A172 (cell line): ENCODE results near the gene GLCE. TPM values are rescaled to one million over a fixed set of nuclear protein-coding genes. Genes with fewer than 3 reads are reported as not detected.

Experiments
- DNase-seq: peaks from one replicate; pipeline ENCODE4 v3.0.0-alpha.2; 2015; ENCODE audit warnings: low spot score
- total RNA-seq: library from RNA; depleted of rRNA; stranded (reverse); fragments of >200 nt; shearing (Covaris generic); gene quantifications from 2 replicates; pipeline ENCODE4 v1.2.3, GENCODE V29; 2014

Gene GLCE
- total RNA-seq, 1 experiment from 2014 or later: 17.8 TPM

DNA sequence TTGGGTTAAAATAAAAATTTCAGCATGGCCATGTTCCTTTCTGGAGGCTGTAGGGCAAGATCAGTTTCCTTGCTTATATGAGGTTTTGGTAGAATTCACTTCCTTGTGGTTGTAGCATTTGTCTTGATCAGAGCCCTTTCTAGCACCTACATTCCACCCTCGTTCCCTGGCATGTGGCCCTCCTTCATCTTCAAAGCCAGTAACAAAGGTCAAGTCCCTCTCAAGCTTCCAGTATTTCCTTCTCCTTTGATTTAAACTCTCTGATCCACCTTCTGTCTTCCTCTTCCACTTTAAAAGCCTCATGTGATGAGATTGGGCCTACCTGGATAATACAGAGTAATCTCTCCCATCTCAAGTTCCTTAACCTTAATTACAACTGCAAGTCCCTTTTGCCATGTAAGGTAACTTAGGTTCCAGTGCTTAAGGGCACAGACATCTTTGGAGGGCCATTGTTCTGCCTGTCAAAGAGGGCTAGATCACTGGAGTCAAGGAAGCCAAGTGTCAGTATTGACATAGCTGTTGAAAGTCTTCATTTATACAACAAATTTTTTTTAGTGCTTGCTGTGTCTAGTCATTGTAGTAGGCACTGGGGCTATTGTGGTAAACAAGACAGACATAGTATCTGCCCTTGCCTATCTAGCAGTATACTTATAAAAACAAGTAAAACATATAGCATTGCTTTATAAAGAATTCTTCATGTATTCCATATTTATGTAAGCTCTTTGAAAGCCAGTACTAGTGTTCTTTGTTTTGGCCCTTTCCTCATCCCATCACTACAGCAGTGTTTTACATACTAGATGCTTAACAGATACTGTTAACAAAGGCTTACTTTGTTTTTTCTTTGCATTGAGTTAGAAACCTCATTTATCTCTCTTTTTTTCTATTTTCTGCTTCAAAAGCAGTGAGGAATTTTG, 40.7 kb downstream of the GLCE start:
- DNase-seq: no peak

DNA sequence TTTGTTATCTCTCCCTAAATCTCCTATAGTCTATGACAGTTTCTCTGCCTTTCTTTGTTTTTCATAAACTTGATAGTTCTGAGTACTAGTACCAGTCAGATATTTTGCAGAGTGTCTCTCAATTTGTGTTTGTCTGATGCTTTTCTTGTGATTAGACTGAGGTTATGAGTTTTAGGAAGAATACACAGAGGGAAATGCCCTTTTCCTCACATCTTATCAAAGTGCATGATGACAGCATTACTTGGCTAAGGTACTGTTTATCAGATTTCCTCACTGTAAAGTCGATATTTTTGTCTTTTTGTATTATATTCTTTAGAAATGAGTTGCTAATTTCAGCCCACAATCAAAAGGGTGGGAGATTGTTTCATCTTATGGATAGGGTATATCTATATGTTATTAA, 45.6 kb downstream of the GLCE start:
- no peak for DNase-seq

DNA sequence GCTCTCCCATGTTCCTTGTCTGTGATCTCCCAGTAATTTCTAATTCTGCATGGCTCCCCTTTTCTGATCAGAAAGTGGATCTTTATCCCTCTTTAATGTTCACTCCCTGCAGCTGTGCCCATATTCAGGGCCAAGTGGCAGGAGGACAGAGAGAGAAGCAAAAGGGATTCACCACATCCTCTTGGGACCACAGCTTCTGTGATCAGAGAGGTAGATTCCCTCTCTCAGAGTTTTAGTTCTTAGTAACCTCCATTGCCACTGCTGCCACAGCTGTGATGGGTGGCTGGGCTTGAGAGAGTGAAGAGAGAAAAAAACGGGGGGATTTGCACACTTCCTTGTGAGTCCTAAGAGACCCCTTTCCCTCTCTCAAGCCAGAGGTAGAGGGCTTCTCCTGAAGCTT, 49.2 kb downstream of the GLCE start:
- DNase-seq: no peak

DNA sequence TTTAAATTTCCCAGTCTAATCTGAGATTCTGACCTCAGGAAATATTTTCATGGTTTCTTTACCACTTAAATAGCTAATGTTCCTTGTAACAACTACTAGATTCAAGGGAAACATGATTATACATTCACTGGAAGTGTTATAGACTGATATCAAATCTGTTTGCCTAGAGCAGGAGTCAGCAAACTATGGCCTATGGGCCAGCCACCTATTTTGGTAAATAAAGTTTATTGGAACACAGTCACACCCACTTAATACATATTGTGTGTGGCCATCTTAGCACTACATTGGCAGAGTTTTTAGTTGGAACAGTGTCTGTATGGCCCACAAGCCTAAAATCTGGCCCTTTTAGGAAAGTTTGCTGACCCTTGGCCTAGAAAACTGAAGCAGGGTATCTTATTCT, 50.1 kb downstream of the GLCE start:
- no peak for DNase-seq

DNA sequence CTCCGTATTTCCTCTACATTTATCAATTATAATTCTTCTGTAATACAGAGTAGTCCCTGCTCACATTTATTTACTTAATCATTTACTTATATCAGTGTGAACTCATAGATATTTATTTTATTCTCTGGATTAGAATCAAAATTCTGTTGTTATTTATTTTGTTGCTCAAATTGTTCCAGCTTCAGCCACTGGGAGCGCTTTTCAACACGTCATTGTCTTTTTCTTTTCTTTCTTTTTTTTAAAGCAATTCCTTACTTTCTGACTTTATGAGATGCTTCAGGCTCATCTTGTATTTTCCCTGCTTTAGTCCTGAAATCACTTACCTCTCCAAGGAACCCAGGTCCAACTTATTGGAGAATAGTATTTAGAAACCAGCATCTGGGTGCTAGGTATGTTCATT, 53.4 kb downstream of the GLCE start:
- DNase-seq: no peak

DNA sequence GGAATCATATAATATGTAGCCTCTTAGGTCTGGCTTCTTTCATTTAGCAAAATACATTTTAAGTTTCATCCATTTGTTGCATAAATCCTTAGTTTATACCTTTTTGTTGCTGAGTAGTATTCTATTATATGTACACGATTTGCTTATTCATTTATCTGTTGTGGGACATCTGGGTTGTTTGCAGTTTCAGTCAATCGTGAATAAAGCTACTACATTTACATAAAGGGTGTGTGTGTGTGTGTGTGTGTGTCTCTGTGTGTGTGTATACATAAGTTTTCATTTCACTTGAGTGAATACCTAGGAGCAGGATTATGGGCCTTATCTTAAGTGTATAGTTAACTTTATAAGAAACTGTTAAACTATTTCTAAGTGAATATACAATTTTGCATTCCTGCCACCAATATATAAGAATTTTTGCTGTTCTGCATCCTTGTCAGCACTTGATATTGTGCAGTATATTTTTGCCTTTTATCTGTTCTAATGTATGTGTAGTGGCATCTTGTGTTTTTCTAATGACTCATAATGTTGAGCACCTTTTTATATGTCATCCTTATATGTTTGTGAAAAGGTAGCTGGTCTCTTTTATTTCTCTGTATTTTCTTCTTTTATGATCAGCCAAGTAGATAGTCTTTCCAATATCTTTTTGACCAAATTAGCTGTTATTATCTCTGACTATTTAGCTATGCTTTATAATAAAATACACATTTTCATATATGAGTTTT, 55.0 kb downstream of the GLCE start:
- DNase-seq: no peak

DNA sequence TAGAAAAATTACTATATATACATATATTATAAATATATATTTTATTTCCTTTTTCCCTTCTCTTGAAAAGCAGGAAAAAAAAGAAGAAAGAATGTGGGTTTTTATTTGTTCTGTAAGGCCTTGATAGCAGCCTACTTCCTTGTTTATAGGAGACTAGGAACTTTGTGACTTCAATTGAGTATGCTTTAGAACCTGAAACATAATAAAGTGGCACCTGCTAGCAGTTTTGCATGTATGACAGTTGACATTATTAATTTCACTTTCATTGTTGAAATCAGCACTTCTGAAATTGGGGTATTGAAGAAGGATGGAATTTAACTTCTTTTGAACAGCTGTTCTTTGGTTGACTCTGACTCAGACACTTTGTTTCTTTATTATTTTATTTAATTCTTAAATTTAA, 56.9 kb downstream of the GLCE start:
- DNase-seq: no peak

DNA sequence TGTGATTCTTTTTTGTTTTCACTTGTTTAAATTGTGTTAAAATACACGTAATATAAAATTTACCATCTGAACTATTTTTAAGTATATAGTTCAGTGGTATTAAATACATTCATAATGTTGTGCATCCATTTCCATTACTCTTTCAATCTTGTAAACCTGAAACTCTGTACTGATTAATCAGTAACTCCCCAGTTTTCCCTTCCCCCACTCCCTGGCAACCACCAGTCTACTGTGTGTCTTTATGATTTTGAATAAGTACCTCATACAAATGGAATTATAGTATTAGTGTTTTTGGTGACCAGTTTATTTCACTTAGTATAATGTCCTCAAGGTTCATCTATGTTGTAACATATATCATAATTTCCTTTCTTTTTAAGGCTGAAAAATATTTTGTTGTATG, 59.3 kb downstream of the GLCE start:
- DNase-seq: no peak

DNA sequence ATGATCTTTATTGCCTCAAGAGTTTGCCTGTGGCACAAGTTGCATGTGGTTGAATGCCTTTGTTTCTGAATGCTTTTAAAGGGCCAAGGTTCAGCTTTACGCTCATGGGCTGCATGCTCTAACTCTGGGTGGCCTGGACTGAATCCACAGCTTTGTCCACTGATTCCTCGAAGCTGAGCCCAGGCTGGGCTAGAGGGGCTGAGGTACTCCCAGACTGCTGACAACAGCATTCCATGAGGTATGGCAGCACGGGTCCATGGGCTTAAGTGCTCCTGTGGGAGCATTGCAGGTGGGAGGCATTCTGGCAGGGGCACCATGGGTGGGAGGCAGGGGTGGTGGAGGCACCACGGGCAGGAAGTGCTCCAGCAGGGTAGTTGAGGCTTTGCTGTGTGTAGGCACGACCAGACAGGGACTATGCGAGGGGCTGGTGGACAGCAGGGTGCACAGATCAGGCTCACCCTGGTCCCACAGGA, 61.6 kb downstream of the GLCE start:
- DNase-seq: no peak

DNA sequence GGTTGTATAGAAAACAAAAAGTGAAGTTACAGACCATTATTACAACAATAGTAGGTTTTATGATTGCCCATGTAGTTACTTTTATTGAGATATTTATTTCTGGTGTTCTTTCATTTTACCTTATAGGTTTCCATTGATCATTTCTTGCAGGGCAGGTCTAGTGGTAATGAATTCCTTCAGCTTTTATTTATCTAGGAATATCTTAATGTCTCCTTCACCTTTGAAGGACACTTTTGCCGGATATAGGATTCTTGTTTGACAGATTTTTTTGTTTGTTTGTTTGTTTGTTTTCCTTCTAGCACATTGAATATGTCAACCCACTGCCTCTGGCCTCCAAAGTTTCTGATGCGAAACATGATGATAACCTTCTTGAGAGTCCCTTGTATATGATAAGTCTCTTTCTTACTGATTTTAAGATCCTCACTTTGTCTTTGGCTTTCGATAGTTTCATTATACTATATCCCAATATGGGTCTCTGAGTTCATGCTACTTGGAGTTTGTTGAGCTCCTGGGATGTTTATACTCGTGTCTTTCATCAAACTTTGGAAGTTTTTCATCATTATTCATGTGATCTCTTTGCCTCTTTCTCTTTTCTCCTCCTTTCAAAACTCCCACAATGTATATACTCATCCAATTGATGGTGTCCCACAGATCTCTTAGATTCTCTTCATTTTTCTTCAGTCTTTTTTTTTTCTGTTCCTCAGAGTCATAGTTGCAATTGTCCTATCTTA, 62.8 kb downstream of the GLCE start:
- DNase-seq: no peak

DNA sequence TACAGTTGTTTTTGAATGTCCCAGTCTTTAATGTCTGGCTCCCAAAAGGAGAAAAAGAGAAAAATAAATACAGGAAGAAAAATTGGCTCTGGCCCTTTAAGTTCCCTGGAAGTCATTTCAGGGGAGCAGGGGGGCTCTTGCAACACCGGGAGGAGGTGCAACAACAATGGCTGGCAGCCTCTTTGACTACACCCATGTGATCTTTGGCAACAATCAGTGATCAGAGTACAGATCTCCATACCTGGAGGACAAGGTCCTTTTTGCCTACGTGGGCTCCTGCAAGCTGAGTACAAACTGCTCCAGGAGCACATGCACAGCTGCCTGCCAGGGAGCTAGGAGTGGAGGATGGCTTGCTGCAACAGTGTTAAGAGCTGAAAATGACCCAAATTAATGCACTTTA, 63.9 kb downstream of the GLCE start:
- no peak for DNase-seq

DNA sequence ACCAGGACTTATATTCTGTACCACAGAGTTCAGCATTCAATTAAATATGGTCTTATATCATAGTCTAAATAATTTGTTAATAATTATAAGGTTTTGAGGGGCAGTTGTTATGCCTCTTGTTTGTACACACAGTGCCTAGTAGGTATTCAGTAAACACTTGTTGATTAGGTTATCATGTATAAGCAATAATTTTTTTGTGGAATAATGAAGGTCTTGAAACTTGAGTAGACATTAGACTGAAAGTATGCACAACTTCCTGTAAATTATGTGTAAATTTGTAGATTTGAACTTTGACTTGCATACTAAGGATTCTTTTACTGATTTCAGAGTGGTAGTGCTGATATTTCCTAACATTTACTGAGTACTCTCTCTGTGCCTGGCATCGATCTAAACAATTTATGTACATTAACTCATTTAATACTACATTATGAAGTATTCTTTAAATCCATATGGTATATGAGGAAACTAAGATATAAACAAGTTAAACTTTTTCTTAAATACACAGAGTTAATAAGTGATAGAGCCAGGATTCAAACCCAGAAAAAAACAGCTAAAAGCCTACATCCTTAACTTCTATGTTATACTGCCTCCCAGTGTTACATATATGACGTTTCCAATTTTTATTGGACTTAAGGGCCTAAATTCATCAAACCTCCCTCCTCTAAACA, 65.1 kb downstream of the GLCE start:
- peak; percentile 8 for DNase-seq

DNA sequence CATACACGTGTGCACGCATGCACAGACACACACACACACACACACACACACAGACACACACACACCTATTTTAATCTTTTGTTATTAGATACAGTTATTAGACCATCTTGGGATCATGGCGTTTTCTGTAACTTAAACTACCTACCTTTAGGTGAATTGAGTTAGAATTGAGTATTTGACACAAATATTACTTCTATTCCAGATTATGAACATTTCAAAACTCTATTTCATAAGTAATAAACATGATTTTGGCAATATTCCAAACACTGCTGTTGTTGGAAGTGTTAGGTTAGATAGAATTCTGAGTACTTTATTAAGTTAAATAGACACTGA, 65.6 kb downstream of the GLCE start:
- DNase-seq: no peak

DNA sequence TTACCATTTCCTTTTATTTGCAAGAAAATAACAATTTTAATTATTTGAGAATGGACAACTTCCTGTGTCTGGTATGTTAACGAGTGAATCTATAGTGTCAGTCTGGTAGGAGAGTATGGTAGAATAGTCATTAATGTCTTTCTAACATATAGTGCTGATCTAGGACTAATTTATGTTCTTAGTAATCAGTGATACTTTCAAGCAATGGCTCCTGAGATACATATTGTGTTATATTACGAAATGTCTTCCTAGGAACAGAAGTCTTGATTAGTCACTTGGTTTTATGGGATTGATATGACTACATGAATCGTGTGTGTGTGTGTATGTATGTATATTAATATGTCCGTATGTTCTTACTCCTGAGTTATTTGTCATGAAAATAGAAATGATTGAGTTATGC, 71.7 kb downstream of the GLCE start:
- DNase-seq: no peak

DNA sequence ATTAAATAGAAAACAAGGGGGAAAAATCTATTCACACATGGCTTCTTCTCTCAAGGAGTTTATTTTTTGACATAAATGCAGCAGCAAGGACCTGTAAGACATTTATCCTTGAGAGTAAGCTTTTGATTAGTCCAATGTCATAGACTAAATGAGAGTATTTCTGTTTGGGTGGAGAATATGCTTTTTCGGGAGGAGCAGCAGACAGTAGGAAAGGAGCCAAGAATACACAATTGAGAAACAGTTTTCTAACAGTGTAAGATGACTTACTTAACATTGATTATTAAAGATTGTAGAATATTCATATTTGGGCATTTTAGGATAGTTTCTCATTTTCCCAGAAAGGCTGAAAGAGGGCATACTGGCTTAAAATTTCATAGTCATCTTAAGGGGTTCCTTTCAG, 72.3 kb downstream of the GLCE start:
- no peak for DNase-seq

DNA sequence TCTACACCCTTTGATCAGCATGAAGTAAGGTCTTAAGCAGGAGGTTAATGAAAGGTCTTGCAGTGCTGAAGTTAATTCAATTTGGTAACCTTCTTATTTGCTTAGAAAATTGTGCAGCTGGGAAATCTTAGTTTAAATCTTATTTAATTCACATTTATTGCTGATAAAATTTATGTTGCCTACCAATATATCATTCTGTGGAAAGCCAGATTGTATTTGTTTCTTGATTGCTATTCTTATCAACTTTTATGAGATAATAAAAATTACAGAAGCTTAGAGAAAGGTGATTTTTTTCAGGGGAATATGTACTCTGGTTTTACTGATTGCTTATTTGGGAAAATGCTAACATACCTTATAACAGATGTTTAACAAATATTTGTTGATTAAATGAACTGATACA, 74.2 kb downstream of the GLCE start:
- no peak for DNase-seq

DNA sequence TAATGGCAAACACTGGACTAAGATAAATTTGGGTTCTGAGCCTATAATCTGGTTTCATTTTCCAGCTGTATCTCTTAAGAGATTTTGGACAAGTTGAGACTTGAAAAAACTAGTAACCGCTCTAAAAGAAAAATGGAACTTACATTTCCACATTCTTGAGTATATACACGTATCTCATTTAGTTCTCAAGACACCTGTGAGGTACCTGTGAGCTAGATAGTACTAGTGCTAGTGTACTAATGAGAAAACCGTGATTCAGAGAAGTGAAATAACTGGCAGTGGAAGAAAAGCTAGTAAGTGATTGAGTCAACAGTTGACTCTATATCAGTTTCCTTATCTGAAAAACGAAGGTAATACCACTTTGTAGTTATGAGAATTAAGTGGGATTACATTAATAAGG, 76.1 kb downstream of the GLCE start:
- DNase-seq: no peak

DNA sequence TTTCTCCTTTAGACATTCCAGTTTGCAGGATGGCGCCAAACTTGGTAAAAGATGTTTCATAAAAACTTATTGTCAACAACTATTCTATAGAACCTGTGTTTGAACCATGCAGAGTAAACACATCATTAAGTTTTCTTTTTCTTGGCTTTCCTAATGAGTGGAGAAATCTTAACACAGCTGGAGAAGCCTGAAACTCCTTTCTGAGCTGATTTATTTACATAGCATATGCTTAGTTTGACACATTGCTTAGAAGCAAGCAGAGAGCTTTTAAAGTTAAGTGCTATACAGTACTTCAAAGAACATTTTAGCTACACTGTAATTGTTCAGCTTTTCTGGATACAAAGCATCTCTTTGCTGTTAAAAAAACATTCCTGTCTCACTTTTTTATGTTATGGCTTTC, 77.3 kb downstream of the GLCE start:
- DNase-seq: no peak

DNA sequence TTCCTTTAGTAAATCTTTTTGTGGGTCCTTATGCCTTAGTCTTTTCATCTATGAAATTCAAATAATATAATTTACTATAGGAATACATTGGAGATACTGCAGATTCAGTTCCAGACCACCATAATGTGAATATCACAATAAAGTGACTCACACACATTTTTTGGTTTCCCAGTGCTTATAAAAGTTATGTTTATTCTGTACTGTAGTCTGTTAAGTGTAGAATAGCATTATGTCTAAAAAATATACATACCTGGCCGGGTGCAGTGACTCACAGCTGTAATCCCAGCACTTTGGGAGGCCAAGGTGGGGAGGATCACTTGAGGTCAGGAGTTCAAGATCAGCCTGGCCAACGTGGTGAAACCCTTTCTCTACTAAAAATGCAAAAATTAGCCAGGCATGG, 84.4 kb downstream of the GLCE start:
- DNase-seq: no peak

DNA sequence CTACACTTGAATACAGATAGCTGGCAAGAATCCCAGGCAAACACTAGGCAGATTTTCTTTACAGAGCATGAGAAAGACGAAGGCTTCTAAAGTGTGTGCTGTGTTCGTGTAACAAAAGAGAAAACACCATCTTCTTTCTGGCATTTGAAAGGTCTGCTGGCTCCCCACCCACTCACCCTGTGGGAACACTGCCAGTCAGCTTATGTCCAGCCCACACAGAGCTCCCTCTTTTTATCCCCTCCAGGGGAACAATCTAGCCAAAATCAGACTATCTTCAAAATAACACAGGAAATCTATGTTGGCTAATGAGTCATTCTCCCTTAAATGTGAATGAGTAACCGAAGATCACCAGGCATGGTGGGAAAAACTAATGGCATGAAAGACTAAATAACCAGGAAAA, 92.7 kb downstream of the GLCE start:
- peak; percentile 73 for DNase-seq

DNA sequence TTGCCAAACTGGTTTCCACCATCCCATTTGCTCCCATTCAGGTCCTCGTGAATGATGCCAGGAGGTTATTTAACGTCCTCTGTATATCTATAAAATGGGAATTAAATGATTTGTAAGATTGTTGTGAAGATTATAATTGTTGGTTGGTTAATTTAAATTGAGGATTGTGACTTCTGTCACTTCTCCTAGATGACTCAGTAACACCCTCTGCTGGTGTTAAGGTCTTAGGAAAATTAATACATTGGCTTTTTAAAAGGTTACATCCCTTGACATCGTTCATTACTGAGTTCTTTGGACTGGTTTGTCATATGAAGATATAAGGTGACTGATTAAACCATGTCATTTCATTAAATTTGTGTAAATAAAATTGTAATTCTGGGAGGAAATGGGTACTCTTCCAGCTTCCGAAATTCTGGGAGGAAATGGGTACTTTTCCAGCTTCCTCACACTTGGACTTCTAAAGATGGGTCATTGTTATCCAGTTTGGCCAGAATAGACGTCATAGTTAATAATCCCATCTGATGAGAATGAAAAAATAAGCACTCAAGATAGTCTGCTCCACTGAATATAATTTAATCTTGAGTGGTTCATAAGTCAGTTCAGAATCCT, 105.0 kb downstream of the GLCE start:
- DNase-seq: peak; percentile 14

DNA sequence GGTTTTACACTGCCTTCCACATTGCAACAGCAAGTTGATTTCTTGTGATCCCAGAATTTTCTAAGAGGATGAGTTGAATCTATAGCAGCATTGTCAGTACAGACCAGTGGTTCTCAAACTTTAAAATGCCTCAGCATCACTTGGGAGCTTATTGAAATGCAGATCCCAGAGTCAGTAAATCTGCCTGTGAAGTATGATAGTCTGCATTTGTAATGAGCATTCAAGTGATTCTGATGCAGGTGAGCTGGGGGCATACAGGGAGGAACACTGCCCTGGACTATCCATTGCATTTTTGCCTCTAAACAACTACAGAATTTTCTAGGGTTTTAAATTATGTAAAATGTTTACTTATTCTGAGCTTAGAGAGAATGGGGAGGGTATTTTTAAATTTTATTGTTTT, 110.8 kb downstream of the GLCE start:
- DNase-seq: no peak
